GM12878 (cell line): ENCODE measurements around the gene ADGRG1. TPM values are rescaled to one million over a fixed set of nuclear protein-coding genes. Genes with fewer than 3 reads are reported as not detected.

ENCODE experiments used
- ATAC-seq: fragments of 200-7000 bp; cut with Tn5 transposase; 3 replicates; pipeline ENCODE4 v1.9.1; 2020; ENCODE audit warnings: mild to moderate bottlenecking, moderate library complexity
- BruUV-seq: library from RNA; stranded (reverse); fragments of 400-500 nt; replicated peaks from 2 replicates; lab custom pipeline; 2021; lab: Mats Ljungman, UMichigan
- CTCF ChIA-PET: fragments of 300-600 bp; sonication (Branson Sonifier 250); formaldehyde crosslinking; extraction: SDS; loops from one replicate; lab custom pipeline; 2021; ENCODE audit warnings: inconsistent platforms; lab: Yijun Ruan, JAX
- POLR2A ChIA-PET: fragments of 350-600 bp; formaldehyde crosslinking; extraction: SDS; loops from one replicate; lab custom pipeline; 2021; ENCODE audit warnings: inconsistent platforms; lab: Charles Lee
- RAD21 ChIA-PET: fragments of 300-600 bp; sonication (Branson Sonifier 250); formaldehyde crosslinking; loops from one replicate; lab custom pipeline; 2023; ENCODE audit warnings: antibody characterized with exemption; ENCODE audit not compliant: unreplicated experiment; lab: Charles Lee
- SMC1A ChIA-PET: fragments of 300-600 bp; sonication (Branson Sonifier 250); formaldehyde crosslinking; loops from one replicate; lab custom pipeline; 2023; ENCODE audit not compliant: unreplicated experiment, uncharacterized antibody; lab: Charles Lee
- DNase-seq: peaks from one replicate; pipeline ENCODE4 v3.0.0-alpha.2; 2011; ENCODE audit warnings: low read depth, low spot score
- FAIRE-seq: peaks from 3 replicates; lab custom pipeline; 2011; peaks lifted over from hg19 to GRCh38; lab: Jason Lieb, UNC
- H2AFZ ChIP-seq: 2 replicates; pipeline ENCODE4 v1.6.0; 2011; ENCODE audit warnings: low read depth, low read length, control low read depth; ENCODE audit not compliant: control insufficient read depth
- H3K27ac ChIP-seq: 2 replicates; pipeline ENCODE4 v1.5.1; 2011; ENCODE audit warnings: control low read depth; ENCODE audit not compliant: control insufficient read depth, insufficient read depth
- H3K27me3 ChIP-seq, 2 experiments: replicated peaks in 1 of 2; 2 replicates each; pipeline versions ENCODE4 v1.6.0 to v1.6.1; 2011; ENCODE audit warnings: low read length in 1 of 2; ENCODE audit not compliant: control insufficient read depth in 2 of 2, insufficient read depth in 2 of 2
- H3K36me3 ChIP-seq, 2 experiments: 2 replicates each; pipeline ENCODE4 v1.5.1; 2011; ENCODE audit warnings: low read length in 1 of 2; ENCODE audit not compliant: control insufficient read depth in 2 of 2, insufficient read depth in 2 of 2
- H3K4me1 ChIP-seq: 2 replicates; pipeline ENCODE4 v1.6.1; 2011; ENCODE audit warnings: mild to moderate bottlenecking, low read length, moderate library complexity, mixed read lengths; ENCODE audit not compliant: control insufficient read depth, insufficient read depth
- H3K4me2 ChIP-seq: 2 replicates; pipeline ENCODE4 v1.6.0; 2011; ENCODE audit warnings: control low read depth; ENCODE audit not compliant: control insufficient read depth, insufficient read depth
- H3K4me3 ChIP-seq: fragments of 200-600 bp; sonication (generic); 2 replicates; pipeline ENCODE4 v1.5.1; 2016
- H3K79me2 ChIP-seq: 2 replicates; pipeline ENCODE4 v1.6.0; 2011; ENCODE audit warnings: low read length; ENCODE audit not compliant: control insufficient read depth, insufficient read depth
- H3K9ac ChIP-seq: 2 replicates; pipeline ENCODE4 v1.8.0; 2011; ENCODE audit warnings: low read length, control low read depth, mixed read lengths; ENCODE audit not compliant: control insufficient read depth, insufficient read depth
- H3K9me3 ChIP-seq: replicated peaks from 3 replicates; pipeline ENCODE4 v1.5.1; 2011; ENCODE audit warnings: mild to moderate bottlenecking, low read length; ENCODE audit not compliant: control insufficient read depth, insufficient read depth
- H4K20me1 ChIP-seq: 2 replicates; pipeline ENCODE4 v1.6.0; 2011; ENCODE audit not compliant: control insufficient read depth, insufficient read depth
- BCLAF1 ChIP-seq: fragments of 450-650 bp; IDR thresholded peaks from 2 replicates; pipeline ENCODE4 v1.6.1; 2017; ENCODE audit warnings: antibody characterized with exemption, mild to moderate bottlenecking, moderate library complexity
- CEBPB ChIP-seq, 2 experiments: fragments of 150-350 bp in 1 of 2; IDR thresholded peaks; 2 replicates each; pipeline ENCODE4 v1.6.1; 2012 to 2014; ENCODE audit warnings: low read depth in 2 of 2, low read length in 2 of 2, borderline replicate concordance in 1 of 2, inconsistent platforms in 1 of 2
- CHD2 ChIP-seq: IDR thresholded peaks from 2 replicates; pipeline ENCODE4 v1.6.1; 2011; ENCODE audit warnings: low read depth, low read length, improper control_type of control experiment, borderline replicate concordance
- NBN ChIP-seq: fragments of 450-650 bp; IDR thresholded peaks from 2 replicates; pipeline ENCODE4 v1.6.1; 2016
- POU2F2 ChIP-seq: IDR thresholded peaks from 3 replicates; pipeline ENCODE4 v1.6.1; 2011; ENCODE audit warnings: low read depth, mild to moderate bottlenecking, low read length, borderline replicate concordance
- SIN3A ChIP-seq: IDR thresholded peaks from 2 replicates; pipeline ENCODE4 v1.6.1; 2012; ENCODE audit warnings: low read depth, low read length, improper control_type of control experiment
- SMARCA5 ChIP-seq: fragments of 450-650 bp; IDR thresholded peaks from 2 replicates; pipeline ENCODE4 v1.6.1; 2017; ENCODE audit warnings: mild to moderate bottlenecking
- YBX1 ChIP-seq: fragments of 450-650 bp; IDR thresholded peaks from 2 replicates; pipeline ENCODE4 v1.6.1; 2016; ENCODE audit warnings: antibody characterized with exemption
- WGBS: methylation state at CpG from one replicate; pipeline ENCODE4 v1.1.6; 2016; ENCODE audit warnings: low lambda C conversion rate; ENCODE audit not compliant: insufficient replicate concordance, insufficient coverage; ENCODE audit errors: missing lambda C conversion rate; 5-methylcytosine and 5-hydroxymethylcytosine counted together
- in situ Hi-C: fragments of 300-500 bp; cut with MboI; formaldehyde crosslinking; loops from 9 replicates; pipeline ENCODE4 v1.14.3; 2018; ENCODE audit warnings: mixed read lengths
- intact Hi-C: fragments of 100-400 bp; cut with micrococcal nuclease; formaldehyde crosslinking; loops from one replicate; pipeline ENCODE4 v1.14.2; 2022; ENCODE audit not compliant: unreplicated experiment
- polyA plus RNA-seq, 11 experiments: library from polyadenylated mRNA; depleted of rRNA in 4 of 11; unstranded in 6 of 11; stranded (reverse) in 5 of 11; fragments of >200 nt; fragmentation: Nextera tagmentation in 4 of 11; fragmentation: Illumina TruSeq in 1 of 11; extraction: Ambion mirVana in 4 of 11; extraction: Trizol in 1 of 11; gene quantifications; 1 replicate in 1 of 11; 2 replicates in 10 of 11; pipeline versions ENCODE4 v1.2.1 to v1.2.3, GENCODE V29; 2011 to 2016; ENCODE audit warnings: inconsistent platforms in 2 of 11, missing spikeins in 2 of 11, low read depth in 1 of 11
- total RNA-seq, 4 experiments: library from RNA; depleted of rRNA in 3 of 4; stranded (reverse); fragments of >200 nt in 3 of 4; fragmentation: Illumina TruSeq in 1 of 4; extraction: Trizol in 1 of 4; gene quantifications; 2 replicates each; pipeline versions ENCODE4 v1.2.1 to v1.2.3, GENCODE V29; 2013 to 2021

ADGRG1 gene
- total and polyA plus RNA-seq, 10 of the 15 experiments (the other 5 are each of a cell fraction or from before 2014, with no cell fraction given): 0.07 to 2.0 (median 0.75) TPM

GRCh38 chr16:57696240-57696639 lies 67.8 kb downstream of the ADGRG1 start:
- no TSS peak for BruUV-seq
- POLR2A ChIA-PET: no interaction called here
- intact Hi-C loops: no loop called here
- no peaks in the 10 kb centered on the region for H3K4me1 ChIP-seq
- H3K27me3 ChIP-seq: no peaks in the 10 kb centered on the region; a peak in 1 of 4 replicates
- no peak overlapping the region for H3K4me3 ChIP-seq
- H3K9ac ChIP-seq: no peak overlapping the region
- SMC1A ChIA-PET: no interaction called here
- TF ChIP-seq BCLAF1: no peak
- TF ChIP-seq SIN3A: no peak
- no peak overlapping the region for H2AFZ ChIP-seq
- RAD21 ChIA-PET: no interaction called here
- no peaks in the 10 kb centered on the region for H3K9me3 ChIP-seq
- no peaks in the 10 kb centered on the region for H4K20me1 ChIP-seq
- H3K36me3 ChIP-seq: no peaks in the 10 kb centered on the region
- no peaks in the 10 kb centered on the region for H3K79me2 ChIP-seq
- H3K27ac ChIP-seq: no peak overlapping the region
- CTCF ChIA-PET: no interaction called here
- in situ Hi-C loops: no loop called here
- FAIRE-seq (no peak), DNase-seq (no peak), ATAC-seq (no peak)
- WGBS: 67% methylated on average over 7 of the region's 7 CpGs
- no peak overlapping the region for H3K4me2 ChIP-seq

DNA sequence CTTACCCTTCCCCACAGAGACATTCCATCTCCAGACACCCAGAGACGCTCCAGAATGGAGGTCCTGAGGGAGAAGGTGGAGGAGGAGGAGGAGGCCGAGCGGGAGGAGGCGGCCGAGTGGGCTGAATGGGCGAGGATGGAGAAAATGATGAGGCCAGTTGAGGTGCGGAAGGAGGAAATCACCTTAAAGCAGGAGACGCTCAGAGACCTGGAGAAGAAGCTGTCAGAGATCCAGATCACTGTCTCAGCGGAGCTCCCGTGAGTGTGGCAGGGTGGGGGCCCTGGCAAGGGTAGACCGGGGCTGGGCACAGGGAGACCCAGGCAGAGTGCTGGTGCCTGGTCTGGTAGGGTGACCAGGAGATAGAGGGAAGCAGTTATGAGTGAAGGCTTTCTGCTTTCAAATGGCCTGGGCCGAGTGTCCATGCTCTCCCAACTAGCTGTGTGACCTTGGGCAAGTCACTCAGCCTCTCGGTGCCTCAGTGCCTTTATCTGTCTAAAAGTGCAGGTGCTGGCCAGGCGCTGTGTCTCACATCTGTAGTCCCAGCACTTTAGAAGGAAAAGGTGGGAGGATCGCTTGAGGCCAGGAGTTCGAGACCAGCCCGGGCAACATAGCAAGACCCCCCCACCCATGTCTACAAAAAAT lies 69.6 kb downstream of the ADGRG1 start:
- ATAC-seq (no peak), DNase-seq (no peak), FAIRE-seq (no peak)
- H3K27me3 ChIP-seq: no peaks in the 10 kb centered on the region; a peak in 1 of 4 replicates
- ChIA-PET POLR2A (no interaction called here), CTCF (interaction anchor here (0.5 to 0.6 kb wide), 2 partner anchors 15 to 26 kb away, joined by 3 to 4 read pairs; no protein-coding TSS in a partner anchor), SMC1A (no interaction called here), RAD21 (no interaction called here)
- H3K27ac ChIP-seq: no peak overlapping the region
- intact Hi-C loops (no loop called here), in situ Hi-C loops (no loop called here)
- no peak overlapping the region for H2AFZ ChIP-seq
- H3K4me1 ChIP-seq: no peaks in the 10 kb centered on the region
- no peaks in the 10 kb centered on the region for H3K36me3 ChIP-seq
- 54% methylated on average over 17 of the region's 17 CpGs for WGBS
- no peak overlapping the region for H3K4me3 ChIP-seq
- BruUV-seq: no TSS peak
- H3K79me2 ChIP-seq: no peaks in the 10 kb centered on the region
- H4K20me1 ChIP-seq: no peaks in the 10 kb centered on the region
- H3K9me3 ChIP-seq: no peaks in the 10 kb centered on the region
- no peak for TF ChIP-seq NBN
- TF ChIP-seq CEBPB (IDR thresholded peaks at IDR 0.05; ENCODE audit: borderline replicate concordance in 1 of 2, low read depth in 2 of 2, low read length in 2 of 2): no peak
- TF ChIP-seq SMARCA5: no peak
- TF ChIP-seq POU2F2: no peak
- no peak for TF ChIP-seq YBX1
- no peak for TF ChIP-seq CHD2
- no peak overlapping the region for H3K4me2 ChIP-seq
- no peak overlapping the region for H3K9ac ChIP-seq
